ENCODE results near the gene PEBP1. TPM values are rescaled to one million over a fixed set of nuclear protein-coding genes. Genes with fewer than 3 reads are reported as not detected.

PEBP1 gene
- total and polyA plus RNA-seq, 2 of the 8 experiments (the other 6 are each of a cell fraction or from before 2014, with no cell fraction given) = 444 to 622 TPM

DNA sequence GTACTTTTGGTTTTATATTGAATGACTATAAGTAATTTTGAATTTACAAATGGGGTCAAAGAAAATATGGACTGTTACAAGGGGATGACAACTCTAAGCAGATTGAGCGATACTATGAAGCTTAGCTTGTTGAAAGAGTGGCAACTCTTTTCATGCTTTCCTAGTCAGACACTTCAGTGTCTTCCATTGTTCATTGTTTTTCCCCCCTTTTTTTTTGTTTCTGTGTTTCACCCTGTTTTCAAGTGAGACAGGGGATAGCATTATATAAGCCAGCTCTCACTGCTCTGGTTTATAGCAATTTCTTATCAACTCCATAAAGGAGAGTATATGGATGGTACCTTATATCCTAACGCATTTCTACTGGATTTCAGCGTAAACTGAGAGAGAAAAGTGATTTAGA, 24.6 kb downstream of the PEBP1 start (continued):
- TF ChIP-seq RNF2 (IDR thresholded peaks at IDR 0.05; ENCODE audit: borderline replicate concordance, low read depth, low read length, missing control alignments, poor library complexity, severe bottlenecking) (no peak), MAFK (IDR thresholded peaks at IDR 0.05; ENCODE audit: low read depth, low read length) (no peak), SIN3A (conservative IDR thresholded peaks at IDR 0.05 in 1 of 2, IDR thresholded peaks at IDR 0.05 in 1 of 2; ENCODE audit: low read depth in 1 of 2, low read length in 2 of 2) (no peak), GTF2F1 (IDR thresholded peaks at IDR 0.05; ENCODE audit: borderline replicate concordance, low read depth, low read length) (no peak), JUND (IDR thresholded peaks at IDR 0.05; ENCODE audit: low read length) (no peak), SP2 (IDR thresholded peaks at IDR 0.05; ENCODE audit: low read length) (no peak)
